GM12865 (cell line): ENCODE measurements around the gene NCK2.
"Not testable (repeated sequence)": the region's sequence is repeated elsewhere in the genome, so short reads cannot be mapped to it uniquely, and the experiment has no call there.

Experiments
- DNase-seq: peaks from one replicate; pipeline ENCODE4 v3.0.0; 2010; ENCODE audit warnings: low read depth
- H3K4me3 ChIP-seq: 2 replicates; pipeline ENCODE4 v1.5.1; 2011; ENCODE audit warnings: mild to moderate bottlenecking, low read depth, low read length, control low read depth
- TF ChIP-seq, protein P1 (sequence below): IDR thresholded peaks from 2 replicates; pipeline ENCODE4 v1.5.1; 2011; ENCODE audit warnings: low read length, control low read depth, low read depth, inconsistent platforms; ENCODE audit not compliant: insufficient read depth; ENCODE audit errors: missing control alignments

The NCK2 gene

DNA sequence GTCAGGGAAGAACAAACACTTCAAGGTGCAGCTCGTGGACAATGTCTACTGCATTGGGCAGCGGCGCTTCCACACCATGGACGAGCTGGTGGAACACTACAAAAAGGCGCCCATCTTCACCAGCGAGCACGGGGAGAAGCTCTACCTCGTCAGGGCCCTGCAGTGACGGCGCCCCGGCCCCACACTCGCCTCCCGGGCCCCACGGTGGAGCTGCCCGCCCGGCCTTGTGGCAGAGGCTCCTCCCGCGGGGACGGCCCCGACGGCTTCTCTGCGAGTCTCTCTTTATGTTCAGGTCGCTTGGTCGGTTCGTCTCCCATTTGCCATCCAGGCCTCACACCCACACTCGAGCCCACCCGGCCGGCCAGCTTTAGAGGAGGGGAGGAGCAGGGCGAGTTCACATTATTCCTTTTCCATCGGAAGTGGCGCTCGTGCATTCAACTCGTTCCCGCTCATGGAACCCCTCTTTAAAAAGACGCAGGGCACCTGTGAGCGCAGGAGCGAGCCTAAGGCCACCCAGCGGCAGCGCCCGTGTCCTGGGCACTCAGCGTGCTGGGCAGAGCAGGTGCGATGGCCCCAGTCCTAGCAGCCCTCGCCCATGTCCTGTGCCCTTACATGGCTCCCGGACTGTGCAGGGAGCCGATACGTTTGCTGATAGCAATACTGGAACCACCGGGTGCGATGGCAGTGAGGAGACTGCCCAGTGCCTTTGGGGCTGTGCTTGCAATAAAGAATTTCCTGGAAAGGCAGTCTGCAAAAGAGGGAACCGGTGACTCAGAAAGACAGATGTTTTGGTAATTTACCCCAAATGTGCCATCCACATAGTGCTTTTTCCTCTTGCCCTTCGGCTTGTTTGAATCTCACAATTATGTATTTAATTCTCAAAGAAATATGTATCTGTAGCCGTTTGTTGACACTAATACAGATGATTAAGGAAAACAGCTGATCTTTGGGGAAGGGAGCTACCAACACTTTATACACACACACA lies 148.6 kb downstream of the NCK2 start:
- H3K4me3 ChIP-seq: no peak overlapping the region
- TF ChIP-seq, protein P1, sequence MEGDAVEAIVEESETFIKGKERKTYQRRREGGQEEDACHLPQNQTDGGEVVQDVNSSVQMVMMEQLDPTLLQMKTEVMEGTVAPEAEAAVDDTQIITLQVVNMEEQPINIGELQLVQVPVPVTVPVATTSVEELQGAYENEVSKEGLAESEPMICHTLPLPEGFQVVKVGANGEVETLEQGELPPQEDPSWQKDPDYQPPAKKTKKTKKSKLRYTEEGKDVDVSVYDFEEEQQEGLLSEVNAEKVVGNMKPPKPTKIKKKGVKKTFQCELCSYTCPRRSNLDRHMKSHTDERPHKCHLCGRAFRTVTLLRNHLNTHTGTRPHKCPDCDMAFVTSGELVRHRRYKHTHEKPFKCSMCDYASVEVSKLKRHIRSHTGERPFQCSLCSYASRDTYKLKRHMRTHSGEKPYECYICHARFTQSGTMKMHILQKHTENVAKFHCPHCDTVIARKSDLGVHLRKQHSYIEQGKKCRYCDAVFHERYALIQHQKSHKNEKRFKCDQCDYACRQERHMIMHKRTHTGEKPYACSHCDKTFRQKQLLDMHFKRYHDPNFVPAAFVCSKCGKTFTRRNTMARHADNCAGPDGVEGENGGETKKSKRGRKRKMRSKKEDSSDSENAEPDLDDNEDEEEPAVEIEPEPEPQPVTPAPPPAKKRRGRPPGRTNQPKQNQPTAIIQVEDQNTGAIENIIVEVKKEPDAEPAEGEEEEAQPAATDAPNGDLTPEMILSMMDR: no peak
- DNase-seq: no peak

DNA sequence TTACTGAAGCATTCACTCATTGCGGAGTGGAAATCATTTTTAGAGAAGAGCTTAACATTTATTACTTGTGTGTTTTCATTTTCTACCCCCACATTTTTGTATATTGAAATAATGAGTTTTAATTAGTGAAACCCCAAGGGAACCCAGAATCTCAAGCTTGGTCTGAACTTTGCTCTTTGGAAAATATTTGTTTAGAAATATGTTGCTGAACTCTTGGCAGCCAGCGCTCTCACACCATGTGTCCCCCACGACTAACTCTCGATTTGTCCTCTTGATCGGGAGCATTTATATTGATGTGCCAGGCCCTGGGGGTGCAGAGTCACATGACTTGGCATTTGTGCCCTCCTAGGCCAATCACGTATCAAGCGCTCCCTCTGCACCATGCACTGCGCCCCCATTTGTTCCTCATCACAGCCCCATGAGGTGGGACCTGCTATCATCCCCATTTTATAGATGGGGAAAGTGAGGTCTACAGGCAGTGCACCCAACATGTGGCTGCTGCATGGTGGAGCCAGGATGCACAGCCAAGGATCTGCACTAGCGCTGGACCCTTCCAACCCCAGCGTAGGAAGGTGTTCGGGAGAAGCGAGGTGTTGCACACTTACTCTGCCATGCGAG lies 149.7 kb downstream of the NCK2 start:
- TF ChIP-seq, protein P1: no peak
- H3K4me3 ChIP-seq: no peak overlapping the region
- no peak for DNase-seq

DNA sequence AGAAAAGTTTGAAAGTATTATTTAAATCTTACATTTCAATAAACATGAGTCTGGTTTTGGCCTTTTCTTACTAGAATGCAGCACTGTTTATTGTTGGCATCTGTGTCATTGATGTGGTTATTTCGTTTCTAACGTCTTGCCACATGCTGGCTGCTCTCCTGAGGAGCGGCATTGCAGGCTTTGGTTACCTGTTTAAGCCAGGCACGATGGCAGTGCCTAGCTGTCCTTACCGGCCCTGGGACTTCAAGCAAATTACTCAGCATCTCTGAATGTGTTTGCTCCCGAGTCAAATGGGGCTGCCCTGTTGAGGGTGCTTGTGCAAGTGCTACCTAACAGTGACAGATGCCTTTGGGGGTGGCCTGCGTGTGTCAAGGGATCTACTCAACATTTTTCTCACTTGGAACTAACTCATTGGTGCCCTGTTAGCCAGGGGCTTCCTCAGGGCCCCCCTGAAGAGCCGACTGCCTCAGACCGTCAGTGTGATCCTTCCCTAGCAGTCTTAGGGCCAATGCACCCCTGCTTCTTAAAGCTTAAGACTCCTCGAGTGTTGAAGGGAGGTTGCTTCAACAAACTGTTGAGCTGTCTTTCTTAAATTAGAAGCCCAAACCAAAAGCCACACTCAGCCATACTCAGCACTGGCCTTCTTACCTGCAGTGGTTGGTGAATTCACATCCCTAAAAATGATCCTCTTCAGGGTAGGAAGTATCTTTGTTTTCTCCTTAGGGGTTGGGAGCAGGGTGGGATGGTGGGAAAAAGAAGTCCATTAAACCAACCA lies 151.5 kb downstream of the NCK2 start:
- TF ChIP-seq, protein P1: no peak

DNA sequence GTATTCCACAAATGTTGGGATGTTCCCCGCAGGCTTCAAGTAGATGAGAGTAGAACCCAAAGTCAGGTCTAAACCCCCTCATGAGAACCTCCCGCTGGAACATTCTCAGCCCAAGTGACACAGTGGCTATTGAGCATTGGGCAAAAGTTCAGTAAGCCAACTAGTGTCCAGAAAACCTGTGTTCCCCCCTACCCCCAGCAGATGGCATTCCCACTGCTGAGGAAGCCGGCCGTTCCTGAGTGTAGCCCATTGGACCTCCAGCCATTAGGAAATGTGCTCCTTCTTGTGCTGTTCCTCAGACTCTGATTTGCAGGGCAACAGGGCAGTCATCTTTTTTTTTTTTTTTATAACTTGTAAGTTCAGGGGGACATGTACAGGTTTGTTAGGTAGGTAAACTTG lies 152.1 kb downstream of the NCK2 start:
- H3K4me3 ChIP-seq: no peak overlapping the region
- no peak for DNase-seq
- TF ChIP-seq, protein P1: no peak

More for the DNA sequence above, 151.5 kb downstream of the NCK2 start:
- DNase-seq: no peak
- no peak overlapping the region for H3K4me3 ChIP-seq

DNA sequence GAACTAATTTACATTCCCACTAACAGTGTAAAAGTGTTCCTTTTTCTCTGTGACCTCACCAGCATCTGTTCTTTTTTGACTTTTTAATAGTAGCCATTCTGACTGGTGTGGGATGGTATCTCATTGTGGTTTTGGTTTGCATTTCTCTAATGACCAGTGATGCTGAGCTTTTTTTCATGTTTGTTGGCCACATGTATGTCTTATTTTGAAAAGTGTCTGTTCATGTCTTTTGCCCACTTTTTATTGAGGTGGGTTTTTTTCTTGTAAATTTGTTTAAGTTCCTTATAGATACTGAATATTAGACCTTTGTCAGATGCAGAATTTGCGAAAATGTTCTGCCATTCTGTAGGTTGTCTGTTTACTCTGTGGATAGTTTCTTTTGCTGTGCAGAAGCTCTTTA lies 153.0 kb downstream of the NCK2 start:
- not testable (repeated sequence) for DNase-seq, H3K4me3 ChIP-seq

DNA sequence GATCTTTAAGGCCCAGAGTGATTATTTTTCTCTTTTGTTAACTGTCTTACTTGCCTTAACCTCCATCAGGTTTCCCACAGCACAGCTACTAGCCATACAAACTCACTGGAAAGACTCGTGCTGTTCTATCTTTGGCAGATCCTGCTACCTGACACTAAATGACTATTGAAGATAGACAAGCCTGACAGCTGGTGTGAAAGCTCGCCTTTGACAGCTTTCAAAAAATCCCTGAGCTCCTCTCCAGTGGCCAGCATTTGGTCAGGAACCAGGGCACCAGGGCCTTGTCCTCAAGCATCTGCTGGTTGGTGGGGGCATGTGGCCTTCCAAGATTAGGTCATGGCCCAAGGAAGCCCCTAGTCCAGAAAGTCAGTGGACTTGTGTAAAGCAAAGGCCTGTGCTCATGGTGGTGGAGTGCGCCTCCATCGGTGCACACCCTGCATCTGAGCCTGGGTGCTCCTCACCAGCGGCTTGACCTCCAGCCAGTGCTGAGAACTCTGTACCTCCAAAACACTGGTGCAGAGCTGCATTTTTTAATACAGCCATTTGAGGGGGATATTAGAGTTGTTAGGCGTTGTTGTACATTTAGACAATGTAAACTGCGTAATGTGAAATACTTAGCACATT lies 158.5 kb downstream of the NCK2 start:
- no peak overlapping the region for H3K4me3 ChIP-seq
- DNase-seq: no peak
- TF ChIP-seq, protein P1: no peak

DNA sequence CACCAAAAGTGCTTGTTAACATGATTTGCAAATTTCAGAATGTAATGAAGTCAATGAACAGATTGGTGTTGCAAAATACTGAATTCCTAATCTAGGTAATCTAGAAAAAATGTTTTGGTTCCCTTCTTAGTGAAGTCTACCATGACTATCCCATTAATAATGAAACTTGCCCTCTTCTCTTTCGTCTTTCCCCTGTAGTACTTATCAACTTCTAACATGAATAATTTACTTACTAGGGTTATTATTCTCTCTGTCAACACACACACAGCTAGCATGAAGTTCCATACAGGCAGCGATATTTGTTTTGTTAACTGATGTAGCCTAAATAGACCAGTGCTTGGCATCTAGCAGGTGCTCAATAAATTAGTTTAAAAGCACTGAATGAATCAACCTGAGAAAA lies 160.2 kb downstream of the NCK2 start:
- no peak overlapping the region for H3K4me3 ChIP-seq
- peak; percentile 43 for DNase-seq
- TF ChIP-seq, protein P1: no peak
